Measurements from ENCODE around the gene PDIK1L. TPM values are rescaled to one million over a fixed set of nuclear protein-coding genes. Genes with fewer than 3 reads are reported as not detected.

Gene PDIK1L
- 10.5 TPM for total RNA-seq

GRCh38 chr1:26111530-26112406, at the start of gene PDIK1L:
PDIK1L (plus strand) TSS chr1:26111824; CDS start chr1:26114309, 2,485 bp downstream.

GRCh38 chr1:26067432-26067911, 44.2 kb upstream of the PDIK1L start, which contains the start of gene TRIM63:
TRIM63 (minus strand) TSS chr1:26067630; CDS start chr1:26067494, 136 bp downstream.

GRCh38 chr1:26158908-26159742, 47.5 kb downstream of the PDIK1L start, which contains the start of gene FAM110D:
FAM110D (plus strand) TSS chr1:26159079; CDS start chr1:26161292, 2,213 bp downstream.

DNA sequence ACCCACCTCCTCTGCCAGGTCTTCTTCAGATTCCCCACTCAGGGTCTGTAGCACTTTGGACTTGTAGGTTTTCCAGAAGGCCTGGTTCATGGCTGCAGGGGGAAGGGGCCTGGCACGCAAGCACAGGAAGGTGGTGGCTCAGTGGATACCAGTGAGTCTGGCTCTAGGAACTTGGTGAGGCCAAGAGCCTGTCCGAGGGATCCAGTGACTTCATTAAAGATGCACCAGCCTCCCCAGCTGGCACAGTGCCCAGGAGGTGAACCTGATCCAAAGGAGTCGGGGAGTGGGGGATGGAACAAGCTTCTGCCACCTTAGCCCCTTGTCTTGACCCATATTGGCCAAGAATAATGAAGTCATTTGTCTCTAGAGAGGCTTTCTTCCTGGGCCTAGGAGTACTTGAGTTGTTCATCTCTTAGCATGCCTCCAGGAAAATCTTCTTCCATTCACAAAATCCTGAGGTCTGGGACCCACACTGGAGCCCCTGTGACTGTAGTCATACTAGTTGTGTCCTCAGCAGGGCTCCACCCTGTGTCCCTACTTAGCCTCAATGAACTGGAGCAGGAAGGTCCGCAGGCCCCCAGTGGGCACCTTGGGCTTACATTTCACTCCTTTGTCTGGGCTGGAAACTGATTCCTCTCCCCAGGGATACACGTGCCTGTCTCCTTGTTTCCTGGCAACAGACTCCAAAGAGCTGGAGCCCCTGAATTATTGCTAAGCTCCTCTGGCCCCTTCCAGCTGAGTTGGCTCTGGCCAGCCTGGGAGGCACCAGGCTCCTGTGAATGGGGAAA, 57.0 kb downstream of the PDIK1L start, which contains the start of gene C1orf232:
C1orf232 (minus strand) TSS at position 554 of the 788 bp plus-strand sequence; CDS start at position 90, 464 bp downstream.

DNA sequence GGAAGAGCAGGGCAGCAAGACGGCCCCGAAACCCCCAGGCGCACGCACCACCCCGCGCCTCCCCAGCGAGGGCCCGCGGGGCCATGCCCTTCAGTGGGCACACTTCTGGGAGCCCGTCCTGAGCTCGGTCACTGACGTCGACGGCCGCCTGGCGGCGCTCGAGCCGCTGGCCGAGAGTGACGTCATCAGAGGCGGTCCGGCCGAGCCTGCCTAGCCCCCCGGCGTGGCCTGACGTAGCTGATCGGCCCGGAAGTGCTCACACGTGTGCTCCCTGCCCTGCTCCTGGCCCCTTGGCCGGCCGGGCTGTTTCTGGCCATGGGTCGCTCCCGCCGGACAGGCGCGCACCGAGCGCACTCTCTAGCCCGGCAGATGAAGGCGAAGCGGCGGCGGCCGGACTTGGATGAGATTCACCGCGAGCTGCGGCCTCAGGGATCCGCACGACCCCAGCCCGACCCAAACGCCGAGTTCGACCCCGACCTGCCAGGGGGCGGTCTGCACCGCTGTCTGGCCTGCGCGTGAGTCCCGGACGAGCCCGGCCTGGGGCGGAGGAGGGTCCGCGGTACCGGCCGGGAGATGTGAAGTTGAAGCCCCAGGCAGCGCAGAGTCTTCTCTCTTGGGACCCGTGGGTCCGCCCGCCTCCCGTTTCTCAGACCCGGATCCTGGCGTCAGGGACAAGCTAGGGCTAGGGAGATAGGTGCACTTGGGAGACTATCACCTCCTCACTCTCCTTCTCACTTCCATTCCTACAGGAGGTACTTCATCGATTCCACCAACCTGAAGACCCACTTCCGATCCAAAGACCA, 58.2 kb downstream of the PDIK1L start, which contains the start of gene ZNF593:
ZNF593 (plus strand) TSS at position 240 of the 803 bp plus-strand sequence; CDS start at position 316, 76 bp downstream.

DNA sequence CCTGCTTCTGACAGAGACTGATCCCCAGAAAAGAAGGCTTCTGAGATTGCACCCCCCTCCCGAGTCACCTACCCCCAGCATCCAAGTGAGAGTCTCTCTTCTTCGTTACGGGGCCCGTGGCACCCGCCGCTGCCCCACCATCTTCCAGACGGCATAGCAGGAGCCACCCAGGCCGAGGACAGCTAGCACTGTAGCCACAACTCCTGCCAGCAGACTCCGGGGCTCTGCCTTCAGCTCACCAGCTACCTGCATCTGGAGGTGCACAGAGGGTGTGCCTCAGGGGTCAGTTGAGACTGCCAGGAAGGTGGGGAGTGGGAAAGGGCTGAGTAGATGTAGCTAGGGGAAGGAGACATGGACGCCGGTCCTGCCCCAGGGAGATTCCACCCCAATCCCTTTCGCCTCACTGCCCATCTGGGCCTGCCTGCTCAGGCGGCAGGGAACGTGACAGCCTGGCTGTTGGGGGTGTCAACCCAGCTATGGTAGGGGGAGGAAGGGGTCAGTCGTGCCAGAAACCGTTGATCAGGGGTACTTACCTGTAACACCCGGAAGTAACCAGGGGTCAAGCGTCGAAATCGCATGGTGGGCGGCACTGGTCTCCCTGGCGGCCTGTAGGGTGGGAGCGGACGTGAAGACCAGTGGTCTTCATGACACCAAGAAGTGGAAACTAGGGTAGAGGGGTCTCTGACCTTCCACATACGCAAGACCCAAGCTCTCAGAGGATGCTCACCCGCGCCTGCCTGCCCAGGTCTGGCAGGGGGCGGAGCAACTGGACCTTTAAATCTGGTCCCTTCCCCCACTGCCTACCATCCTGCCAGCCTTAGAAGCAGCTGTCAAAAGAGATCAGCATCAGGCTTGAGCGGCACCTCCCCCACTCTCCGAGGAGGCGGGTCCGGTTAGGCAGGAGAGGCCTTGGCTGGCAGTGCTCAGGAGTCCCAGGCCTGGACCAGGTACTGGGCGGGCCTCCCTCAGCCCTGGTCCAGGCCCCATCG, 59.8 kb downstream of the PDIK1L start, which contains the start of gene ZNF593OS:
ZNF593OS (minus strand) TSS at position 749 of the 989 bp plus-strand sequence; CDS start at position 578, 171 bp downstream.

Other genes with a start within 250 kb of the PDIK1L start
- gene PAQR7, start 236.1 kb upstream of the PDIK1L start, total RNA-seq = 28.3 TPM
- gene STMN1, start 205.4 kb upstream of the PDIK1L start, total RNA-seq = 125 TPM
- gene PAFAH2, start 113.8 kb upstream of the PDIK1L start, total RNA-seq = 22.0 TPM
- 2.1 TPM for gene EXTL1, start 90.0 kb upstream of the PDIK1L start, total RNA-seq
- gene SLC30A2, start 65.7 kb upstream of the PDIK1L start, total RNA-seq = 4.7 TPM
- 9.4 TPM for gene TRIM63, start 44.2 kb upstream of the PDIK1L start, total RNA-seq
- 1.5 TPM for gene FAM110D, start 47.3 kb downstream of the PDIK1L start, total RNA-seq
- not detected for gene C1orf232, start 57.1 kb downstream of the PDIK1L start, total RNA-seq
- 25.9 TPM for gene ZNF593, start 58.1 kb downstream of the PDIK1L start, total RNA-seq
- not detected for gene ZNF593OS, start 60.0 kb downstream of the PDIK1L start, total RNA-seq
- 7.6 TPM for gene CNKSR1, start 65.7 kb downstream of the PDIK1L start, total RNA-seq
- gene CATSPER4, start 78.8 kb downstream of the PDIK1L start, total RNA-seq = not detected
- 17.0 TPM for gene CEP85, start 122.4 kb downstream of the PDIK1L start, total RNA-seq
- 20.8 TPM for gene SH3BGRL3, start 168.3 kb downstream of the PDIK1L start, total RNA-seq
- 19.4 TPM for gene UBXN11, start 194.8 kb downstream of the PDIK1L start, total RNA-seq
- gene CD52, start 206.1 kb downstream of the PDIK1L start, total RNA-seq = 7.6 TPM
- 0.29 TPM for gene CRYBG2, start 242.3 kb downstream of the PDIK1L start, total RNA-seq

Data from metanephros (tissue), 1 donor.